SIG-M5 treated with dmso at 0.1 percent for 504 hours (cell line): ENCODE measurements around the gene DAPK1.

Experiments
- DNase-seq: peaks from one replicate; lab custom pipeline; 2025; ENCODE audit not compliant: unreplicated experiment; lab: John Stamatoyannopoulos, UW

The DAPK1 gene

DNA sequence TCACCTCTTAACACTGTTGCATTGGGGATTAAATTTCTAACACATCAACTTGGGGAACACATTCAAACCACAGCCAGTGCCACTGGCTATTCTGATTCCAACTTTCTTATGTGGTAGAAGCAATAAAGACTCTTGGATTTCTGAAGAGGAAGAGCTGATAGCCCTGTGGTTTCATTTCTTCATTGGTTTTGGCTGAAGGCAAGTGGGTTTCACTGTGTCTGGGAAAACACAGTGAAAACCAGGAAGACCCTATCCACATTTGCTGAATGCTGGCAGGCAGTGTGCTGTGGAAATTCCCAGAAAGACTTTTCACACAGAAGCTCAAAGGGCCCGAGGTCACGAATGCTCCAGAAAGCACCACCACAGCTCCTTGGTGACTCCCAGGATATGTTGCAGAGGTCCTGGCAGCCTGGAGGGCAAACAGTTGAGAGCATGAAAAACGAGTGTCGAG is 67.1 kb downstream of the DAPK1 start:
- DNase-seq = no peak

DNA sequence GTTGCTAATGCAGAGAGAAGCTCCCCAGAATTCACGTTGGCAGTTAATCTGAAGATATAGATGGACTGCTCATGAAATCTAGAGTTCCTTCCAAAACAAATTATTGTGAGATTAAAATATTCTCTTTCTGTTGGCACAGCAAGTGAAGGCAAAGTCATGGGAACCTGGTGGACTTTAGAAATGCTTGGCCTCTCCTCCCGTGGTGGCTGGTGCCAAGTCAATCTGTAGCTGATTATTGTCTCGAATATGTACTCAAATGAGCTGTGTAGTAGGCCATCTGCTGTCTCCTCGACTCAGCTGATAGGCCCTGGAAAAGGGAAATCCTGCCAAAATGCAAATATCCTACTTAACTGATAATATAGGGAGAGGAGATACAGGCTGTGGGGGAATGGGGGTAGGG is 69.3 kb downstream of the DAPK1 start:
- DNase-seq = no peak

DNA sequence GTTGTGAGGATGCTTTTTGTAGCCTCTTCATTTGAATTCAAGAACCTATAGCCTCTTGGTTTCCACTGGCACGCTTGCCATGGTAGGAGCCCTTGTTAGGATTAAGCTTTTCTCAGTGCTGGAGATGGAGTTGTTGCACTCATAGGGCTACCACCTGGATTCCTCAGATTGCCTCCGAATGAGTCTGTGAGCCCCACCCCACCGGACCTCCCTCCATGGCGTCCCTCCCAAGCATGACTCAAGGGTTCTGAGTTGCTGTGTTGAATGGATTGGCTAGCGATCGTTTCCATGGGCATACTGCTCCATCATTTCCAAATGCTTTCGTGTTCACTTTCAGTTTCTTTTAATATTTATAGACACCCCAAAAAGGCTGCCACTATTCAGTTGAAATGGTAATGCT is 69.9 kb downstream of the DAPK1 start:
- no peak for DNase-seq

DNA sequence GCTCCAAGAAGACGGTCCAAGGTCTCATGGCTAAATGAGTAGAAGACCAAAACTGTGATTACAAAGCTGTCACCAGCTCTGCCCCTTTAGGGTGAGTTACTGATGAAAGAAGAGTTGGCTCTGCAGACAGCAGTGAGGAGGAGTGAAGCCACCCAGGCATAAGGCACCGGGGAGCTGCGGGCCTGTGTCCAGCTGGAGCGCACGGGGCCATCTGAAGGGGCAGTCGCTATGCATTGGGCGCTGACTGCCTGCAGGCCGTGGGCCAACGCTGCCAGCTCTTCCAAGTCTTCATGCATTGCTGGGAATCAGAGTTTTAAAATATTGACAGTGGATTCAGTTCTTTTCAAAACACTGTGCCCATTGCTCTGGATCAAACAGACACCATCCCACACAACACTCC is 70.3 kb downstream of the DAPK1 start:
- no peak for DNase-seq

DNA sequence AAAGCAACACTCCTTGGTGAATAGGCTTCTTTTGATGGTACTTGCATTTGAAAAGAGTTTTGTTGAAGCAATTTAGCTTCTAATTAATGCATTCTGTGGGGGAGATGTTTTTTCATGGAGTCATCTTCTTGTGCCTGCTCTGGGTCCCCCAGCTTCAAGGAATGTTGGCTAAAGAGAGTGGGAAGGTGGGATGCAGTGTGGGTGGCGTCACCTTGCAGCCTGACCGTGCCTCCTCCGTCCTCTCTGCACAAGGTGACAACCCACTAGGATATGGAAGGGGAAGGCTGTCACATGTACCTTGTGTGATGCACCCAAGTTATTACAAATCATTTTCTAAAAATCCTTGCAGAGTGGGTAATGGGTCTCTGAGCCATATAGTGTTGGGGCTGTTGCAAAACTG is 70.7 kb downstream of the DAPK1 start:
- DNase-seq = no peak

DNA sequence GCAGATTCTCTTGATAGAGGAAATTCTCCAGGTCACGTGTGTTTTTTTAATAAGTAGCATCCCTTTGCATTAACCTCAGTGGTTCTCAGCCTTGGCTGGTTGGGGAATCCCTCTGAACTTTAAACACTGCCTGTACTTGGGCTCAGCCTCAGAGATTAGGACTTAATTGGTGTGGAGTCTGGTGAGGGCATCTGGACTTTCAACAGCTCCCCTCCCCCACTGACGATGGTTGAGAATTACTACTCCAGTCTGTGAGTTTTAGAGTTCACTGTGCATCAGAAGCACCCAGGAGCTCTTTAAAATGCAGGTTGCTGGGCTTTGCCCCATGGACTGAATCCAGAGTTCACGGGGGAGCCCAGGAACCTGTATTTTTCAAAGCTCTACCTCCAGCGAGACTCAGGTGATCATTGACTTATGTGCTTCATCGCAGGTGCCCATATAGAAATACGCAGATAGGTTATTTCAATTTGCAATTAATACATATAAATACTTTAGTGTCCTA is 71.4 kb downstream of the DAPK1 start:
- no peak for DNase-seq

DNA sequence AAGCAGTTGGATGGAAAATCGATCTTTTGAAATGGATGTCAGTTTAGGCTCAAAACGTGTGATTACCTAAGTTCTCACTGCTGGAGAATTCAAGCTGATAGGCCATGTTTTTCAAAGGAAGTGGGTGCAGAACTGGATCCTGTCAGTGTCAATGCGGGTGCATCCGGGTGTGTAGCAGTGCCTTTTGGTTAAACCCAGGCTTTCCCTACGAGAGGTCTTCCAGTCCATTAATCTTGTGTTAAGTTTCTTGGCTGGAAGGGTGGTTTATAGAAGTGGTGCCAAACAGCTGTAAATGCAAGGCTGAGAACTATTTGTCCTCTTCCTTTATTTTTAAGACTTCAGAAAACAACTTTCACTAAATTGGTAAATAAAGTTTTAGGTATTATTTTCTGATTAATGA is 71.9 kb downstream of the DAPK1 start:
- no peak for DNase-seq

DNA sequence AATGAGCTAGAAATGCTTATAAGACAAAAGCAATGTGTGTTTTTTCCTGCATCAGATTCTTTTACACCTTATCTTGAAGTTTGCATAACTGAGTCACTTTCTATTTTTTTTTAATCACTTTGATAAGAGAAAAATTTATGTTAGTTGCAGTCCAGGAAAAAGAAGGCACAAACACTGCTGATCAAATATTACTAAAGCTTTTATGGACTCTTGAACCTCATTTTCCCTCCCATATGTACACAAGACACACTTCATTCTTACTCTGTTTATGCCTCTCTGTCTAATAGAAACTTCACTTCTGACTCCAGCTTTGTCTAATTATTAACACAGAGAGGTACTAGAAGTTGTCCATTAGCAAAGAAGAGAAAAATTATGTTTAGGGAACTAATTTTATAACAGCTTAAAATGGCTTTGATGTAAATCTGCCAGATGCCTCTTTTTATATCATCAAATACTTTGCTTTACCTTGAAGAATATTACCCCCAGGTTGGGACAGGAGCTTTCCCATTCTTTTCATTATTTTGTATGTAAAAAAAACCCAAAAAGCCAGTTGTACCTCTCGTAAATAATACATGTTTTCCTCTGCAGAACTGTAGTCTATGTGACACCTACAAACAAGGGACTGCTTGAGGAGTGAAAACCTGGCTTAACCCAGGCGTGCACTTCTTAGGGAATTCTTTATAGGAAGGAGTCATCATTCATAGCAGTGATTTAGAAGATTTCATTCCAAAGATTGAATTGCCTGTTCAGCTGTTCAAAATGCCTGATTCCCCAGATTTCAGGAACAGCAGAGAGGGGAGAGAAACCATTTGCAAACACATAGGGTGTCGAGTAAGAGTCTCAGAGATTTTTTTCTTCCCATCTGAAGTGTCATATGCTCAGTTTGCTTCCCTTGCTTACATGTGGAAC is 72.6 kb downstream of the DAPK1 start:
- no peak for DNase-seq

DNA sequence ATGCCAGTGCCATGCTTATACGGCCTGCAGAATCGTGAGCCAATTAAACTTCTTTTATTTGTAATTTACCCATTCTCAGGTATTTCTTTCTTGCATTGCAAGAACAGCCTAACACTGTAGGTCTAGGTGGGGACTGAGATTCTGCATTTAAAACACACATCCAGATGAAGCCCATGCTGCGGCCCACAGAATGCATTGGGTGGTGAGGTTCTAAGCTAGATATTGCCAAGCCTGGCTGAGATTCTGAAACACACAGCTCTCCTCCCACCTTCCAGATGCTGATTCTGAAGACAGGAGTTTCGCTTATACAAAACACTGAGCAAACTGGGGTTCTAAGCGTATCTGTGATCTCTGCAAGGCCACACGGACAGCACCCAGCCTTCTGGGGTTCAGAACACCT is 75.1 kb downstream of the DAPK1 start:
- no peak for DNase-seq

DNA sequence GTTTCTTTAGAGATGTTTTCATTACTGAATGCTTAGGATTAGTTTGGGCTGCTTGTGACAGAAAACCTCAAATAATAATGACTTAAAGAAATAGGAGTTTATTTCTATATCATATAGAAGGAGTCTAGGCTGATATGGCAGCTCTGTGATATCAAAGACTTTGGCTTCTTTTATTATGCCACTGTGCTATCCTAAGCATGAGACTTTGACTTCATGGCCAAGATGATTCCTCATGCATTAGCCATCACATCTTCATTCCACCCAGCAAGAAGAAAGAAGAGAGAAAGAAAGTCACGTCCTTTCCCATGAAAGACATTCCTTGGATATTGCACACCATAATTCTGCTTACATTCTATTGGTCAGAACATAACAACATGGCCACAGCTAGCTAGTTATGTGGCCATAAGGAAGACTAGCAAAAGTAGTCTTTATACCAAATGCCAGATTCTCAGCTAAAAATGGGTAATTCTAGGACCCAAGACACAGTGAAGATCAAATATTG is 76.2 kb downstream of the DAPK1 start:
- no peak for DNase-seq

DNA sequence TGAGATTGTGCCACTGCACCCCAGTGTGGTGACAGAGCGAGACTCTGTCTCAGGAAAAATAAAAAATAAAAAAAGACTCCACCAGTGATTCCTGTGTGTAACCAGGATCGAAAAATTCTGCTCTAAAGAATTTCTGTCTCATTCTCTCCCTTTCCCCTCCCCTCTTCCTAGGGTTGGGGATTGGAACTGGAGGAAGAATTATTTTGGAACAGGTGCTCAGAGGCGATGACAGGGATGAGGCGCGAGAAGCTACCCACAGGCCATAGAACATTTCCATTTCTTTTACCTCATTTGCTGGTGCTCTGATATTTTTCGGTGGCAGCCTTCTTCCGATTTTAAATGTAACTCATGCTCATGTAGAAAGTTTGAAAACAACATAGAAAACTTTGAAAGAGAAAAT is 80.1 kb downstream of the DAPK1 start:
- no peak for DNase-seq

DNA sequence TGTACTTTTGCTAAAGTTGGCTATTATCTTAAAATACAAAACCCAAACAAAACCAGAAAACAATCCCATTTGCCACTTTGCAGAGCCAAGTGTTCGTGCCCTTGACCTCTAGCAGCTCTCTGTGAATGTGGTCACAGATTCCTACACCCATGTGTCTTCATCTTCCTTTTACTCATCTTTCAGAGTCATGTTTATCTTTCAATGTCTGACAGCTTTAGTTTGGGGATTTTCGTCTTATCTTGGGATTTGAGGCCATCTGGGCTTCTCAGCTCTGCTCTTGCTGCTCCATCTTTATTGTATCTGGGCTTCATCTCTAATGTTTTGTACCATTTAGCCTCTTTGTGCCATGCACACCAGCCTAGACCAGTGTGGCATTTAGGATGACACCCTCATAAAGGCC is 81.0 kb downstream of the DAPK1 start:
- no peak for DNase-seq

DNA sequence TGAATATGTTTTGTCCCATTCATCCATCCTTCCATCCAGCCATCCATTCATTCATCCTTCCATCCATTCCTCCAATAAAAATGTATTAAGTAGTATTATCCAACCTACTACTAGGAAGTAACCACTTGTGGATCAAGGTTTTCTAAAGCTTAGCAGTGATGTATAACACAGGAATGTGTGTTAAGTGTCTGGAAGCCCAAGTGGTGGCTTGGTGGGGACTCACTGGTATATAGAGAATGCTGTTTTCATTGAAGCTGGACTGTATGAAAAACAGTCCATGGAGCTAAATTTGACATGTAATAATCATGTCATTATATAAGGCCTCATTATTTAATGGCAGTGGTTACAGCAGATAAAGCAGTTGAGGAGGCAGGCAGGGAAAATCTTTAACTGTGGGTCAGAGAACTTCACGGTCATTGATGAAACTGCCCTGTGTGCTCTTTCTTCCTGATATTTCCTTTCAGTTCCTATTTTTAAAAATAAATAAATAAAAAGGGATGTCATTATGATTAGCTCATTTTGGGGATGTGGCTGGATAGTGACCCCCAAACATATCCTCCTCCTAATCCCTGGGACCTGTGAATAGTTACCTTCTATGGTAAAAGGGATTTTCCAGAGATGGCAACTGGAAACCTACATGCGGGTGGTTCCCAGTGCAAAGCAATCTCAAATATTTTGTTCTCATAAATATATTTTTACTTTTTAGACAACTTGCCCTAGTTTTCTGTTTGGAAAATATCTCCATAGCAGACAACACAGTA is 82.3 kb downstream of the DAPK1 start:
- no peak for DNase-seq

DNA sequence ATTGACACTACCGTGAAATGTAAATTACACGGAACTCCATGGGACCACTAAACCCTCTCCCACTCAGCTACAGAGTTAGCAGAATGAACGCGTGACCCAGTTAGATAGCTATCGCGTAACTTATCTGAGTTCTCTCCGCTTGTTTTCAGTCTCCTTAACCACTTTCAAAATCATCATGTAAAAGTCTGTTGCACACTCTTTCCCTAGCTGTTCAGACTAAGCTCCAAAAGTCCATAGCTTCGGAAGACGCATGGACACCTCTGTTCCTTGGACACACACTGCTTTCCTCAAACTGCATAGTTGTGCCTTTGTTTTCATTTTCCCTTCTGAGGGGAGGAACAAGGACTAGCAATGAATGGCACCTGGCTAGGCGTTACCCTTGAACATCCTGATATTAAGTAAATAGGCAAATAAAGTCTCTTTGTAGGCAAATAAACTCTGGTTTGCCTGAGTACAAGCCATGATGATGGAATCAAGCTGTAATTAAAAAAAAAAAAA is 83.3 kb downstream of the DAPK1 start:
- no peak for DNase-seq

DNA sequence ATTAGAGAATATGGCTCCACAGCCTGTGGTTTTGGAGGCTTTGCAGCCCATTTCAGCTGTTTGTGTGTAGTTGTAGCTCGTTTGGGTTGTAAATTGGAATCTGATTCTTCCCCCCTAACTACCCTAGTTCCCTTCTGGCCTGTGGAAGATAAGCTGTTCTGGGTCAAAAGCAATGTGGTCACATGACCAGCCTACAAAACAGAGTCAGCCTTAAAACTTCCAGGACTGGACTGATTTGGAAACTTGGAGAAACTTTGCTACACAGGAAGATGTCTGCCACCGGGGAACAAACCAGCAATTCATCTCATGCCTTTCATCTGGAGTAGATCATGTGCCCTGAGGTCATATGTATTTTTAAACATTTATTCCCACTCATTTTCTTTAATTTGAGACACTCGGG is 83.8 kb downstream of the DAPK1 start:
- no peak for DNase-seq

DNA sequence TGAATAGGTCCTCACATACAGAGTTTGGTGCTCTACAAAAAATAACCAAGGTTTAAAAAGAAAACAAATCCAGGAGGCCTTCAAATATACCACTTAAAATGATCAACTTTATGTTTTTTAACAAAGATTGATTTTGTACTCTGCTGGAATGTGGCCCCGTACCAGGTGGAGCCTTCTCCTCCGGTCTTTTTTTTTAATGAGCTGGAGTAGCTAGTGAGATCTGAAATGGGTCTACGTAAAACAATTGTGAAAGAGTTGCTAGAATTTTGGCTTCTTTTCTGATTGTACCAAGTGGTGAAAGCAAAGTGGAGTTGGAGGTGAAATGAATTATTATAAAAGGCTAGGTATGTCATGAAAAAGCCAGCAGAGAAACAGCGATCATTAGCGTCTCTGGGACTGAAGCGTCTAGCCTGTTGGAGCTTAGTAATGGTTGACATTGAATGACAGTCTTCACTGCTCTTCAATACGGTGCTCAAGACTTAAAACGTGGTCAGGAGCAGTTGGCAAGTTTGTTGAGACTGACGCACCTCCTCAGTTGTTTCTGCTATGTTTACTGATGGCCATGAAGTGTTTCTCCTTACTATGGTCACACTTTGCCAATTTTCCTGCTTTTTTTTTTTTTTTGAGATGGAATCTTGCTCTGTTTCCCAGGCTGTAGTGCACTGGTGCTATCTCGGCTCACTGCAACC is 84.4 kb downstream of the DAPK1 start:
- DNase-seq = no peak

DNA sequence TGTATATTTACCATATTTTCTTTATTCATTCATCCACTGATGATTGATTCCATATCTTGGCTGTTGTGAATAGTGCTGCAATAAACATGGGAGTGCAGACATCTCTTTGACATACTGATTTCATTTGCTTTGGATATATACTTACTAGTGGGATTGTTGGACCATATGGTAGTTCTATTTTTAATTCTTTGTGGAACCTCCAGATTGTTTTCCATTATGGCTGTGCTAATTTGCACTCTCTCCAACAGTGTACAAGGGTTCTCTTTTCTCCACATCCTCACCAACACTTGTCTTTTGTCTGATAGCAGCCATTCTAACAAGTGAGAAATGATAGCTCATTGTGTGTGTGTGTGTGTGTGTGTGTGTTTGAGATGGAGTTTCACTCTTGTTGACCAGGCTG is 86.7 kb downstream of the DAPK1 start:
- no peak for DNase-seq

DNA sequence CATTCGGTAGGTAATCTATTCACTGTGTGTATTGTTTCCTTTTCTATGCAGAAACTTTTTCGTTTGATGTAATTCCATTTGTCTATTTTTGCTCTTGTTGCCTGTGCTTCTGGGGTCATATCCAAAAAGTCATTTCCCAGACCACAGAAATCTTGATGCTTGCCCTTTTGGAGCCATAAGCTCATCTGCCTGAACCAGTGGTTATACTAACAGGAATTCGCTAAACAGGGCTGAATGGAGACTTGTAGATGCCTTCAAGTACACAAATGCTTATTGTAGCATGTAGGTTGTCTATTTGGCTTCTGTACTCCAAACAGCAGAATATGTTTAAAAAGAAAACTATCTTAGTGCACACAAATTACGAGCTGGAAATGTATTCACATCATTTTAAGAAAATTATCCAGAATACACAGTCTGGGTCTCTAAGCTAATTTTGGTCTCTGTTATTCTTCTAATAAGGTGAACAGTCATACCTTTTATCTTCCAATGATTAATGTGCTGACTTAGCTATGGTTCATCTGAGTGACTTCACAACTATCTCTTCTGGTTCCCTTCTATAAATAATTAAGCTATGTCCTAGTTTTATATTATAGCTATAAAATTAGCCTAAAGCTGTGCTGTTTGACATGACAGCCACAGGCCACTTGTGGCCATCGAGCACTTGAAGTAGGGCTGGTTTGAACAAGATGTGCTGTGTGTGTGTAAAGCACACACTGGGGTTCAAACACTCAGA is 87.6 kb downstream of the DAPK1 start:
- no peak for DNase-seq

DNA sequence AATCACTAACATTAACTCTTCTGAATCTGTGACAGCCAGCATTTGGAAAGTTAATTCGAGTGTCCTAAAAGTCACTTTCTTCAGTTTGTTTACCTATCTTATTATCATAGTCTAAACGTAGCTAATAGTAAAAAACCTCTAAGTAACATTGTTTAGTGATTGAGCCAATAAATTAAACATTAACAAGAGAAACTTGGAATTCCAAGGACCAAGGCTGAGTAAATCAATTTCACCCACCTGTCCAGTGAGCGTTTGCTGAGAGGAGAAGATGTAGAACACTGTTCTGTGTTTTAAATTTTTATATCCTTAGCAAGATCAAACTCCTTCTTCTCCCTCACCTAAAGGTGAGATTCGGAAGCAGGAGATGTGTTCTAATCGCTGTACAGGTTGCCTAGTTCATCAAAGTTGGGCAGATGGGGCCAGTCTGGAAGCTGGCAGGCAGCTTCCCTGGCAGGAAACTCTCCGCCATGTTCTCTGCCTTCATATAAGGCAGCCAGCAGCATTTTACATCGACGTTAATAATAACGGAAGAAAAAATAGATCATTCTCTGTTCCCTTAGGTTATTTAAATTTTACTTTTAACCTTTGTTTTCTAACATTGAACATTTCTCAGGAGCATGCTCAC is 89.2 kb downstream of the DAPK1 start:
- DNase-seq = no peak

DNA sequence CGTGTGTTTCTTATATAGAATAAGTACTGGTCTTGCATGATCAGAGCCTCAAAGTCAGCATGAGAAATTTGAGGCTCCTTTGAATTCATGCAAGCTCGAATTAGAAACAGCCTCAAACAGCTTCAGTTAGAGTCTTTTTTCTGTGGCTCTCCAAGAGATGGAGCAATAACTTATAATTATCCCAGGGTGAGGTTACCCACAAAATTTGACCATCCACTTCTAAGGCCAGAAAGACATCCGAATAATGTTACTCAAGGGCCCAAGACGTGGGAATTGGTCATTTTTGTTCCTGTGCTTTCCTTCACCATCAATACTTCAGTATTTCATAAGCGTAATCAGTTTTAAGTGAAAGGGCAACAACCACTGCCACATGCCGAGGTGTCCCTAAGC is 89.7 kb downstream of the DAPK1 start:
- no peak for DNase-seq
